GM19193 (cell line): Measurements from ENCODE around the gene TSPAN3.

Source experiments
- POLR2A ChIP-seq: IDR thresholded peaks from 4 replicates; pipeline ENCODE4 v1.6.1; 2011; ENCODE audit not compliant: insufficient read depth, insufficient read length; ENCODE audit errors: extremely low read depth

TSPAN3 gene

DNA sequence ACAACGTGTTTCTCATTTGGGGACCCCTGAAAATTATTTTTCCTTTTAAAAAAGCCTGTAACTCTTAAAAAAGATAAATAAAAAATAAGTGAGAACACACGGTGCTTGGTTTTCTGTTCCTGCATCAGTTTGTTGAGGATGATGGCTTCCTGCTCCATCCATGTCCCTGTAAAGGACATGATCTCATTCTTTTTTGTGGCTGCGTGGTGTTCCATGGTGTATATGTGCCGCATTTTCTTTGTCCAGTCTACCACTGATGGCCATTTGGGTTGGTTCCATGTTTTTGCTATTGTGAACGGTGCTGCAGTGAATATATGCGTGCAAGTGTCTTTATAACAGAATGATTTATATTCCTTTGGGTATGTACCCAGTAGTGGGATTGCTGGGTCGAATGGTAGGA lies 2.3 kb downstream of the TSPAN3 start:
- no peak for TF ChIP-seq POLR2A

DNA sequence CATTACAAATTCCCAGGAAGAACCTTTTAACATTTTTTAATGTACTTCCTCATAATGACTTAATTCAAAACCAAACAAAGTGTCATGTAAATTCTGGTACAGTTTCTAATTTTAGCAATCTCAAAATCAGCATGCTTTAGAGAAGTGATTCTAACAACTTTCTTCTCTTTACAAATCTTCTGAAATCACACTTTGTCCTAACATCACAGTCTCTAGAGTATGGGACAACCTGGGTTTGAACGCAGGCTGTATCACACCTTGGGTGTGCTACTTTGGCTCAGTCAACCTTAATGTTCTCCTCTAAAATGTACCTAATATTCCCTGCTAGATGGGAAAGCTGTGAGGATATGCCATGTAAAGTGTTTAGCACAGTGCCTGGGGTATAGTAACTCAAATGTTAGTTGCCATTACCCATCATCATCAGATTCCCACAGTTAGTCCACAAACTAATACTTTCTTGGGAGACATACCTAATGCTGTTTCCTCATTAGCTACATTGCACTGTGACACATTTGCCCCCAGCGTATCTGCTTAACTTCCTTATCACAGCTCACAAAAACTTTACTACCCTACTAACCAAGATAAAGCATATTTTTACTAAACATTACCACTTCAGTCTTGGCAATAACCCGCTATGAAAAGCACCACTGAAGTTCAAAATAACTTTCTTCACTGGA lies 3.1 kb downstream of the TSPAN3 start:
- TF ChIP-seq POLR2A = no peak

DNA sequence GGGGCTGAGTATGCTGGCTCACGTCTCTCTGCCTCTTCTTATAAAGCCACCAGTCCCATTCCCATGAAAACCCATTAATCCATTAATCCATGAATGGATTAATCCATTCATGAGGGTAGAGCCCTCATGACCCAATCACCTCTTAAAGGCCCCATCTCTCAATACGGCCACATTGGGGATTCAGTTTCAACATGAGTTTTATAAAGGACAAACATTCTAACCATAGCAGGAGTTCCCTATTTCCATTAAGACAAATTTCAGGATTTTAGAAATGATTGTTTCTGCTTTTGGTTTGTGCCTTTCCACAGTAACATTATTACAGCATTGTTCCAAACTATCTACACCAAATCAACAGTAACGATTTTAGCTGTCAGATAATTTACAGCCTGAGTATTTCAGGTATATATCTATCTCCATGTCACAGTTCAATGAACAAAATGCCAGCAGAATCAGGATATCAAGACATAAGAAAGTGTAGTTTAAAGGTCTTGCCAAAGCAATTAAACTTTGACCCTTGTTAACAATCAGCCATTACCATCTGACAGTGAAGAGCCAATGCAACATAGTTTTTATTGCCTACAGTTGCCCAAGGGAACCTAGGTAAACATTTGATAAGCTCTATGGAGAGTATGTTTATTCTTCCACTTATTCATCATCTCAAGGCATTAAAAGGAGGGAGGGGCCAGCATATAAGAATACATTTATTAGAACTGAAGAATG lies 3.8 kb downstream of the TSPAN3 start:
- TF ChIP-seq POLR2A = no peak

DNA sequence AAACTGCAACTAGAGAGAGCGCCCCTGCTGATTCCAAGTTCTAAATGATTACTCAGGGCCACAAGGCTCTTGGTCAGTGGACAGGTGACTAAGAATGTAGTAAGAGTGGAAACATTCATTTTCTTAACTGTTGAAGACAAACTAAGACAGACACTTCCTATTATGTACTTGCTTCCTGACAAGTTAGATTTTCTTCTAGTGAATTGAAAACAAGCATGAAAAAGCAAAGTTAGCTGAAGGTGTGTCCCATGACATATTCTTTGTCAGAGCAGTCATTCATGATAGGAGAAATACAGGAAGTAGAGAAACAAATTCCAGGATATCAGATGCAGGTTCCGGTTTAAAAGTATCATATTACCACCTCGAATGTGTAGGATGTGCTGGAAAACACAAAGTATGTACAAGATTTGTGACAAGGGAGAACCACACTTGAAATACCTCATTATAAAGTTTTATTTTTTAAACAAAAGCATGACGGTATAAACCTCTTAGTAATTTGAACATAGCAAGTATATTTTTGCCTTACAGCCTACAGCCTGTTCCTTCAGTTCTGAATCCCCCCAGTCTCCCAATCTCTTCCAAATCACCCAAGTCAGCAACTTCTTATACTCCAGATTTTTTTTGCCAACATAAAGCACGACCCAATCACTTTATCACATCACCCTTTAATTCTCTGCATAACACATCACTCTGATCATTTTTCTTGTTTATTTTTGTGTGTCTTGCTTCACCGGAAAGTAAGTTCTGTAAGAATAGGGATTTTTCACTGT lies 6.2 kb downstream of the TSPAN3 start:
- no peak for TF ChIP-seq POLR2A

DNA sequence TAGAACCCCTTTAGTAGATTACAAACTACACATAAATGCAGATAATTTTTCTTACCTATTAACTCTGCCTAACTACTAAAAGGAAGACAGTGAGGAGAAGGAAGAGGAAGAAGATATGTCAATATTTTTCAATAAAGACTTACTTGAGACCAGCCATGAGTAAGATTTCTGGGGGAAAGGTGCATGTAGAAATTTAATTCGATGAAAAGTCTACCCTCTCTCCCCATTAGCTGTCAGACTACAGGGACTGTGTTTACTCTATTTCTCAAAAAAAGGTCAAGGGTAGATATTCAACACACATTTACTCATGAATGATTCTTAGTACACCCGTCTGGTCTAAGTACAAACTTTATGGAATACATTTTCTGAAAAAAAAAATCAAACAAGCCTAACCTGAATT lies 6.8 kb downstream of the TSPAN3 start:
- no peak for TF ChIP-seq POLR2A

DNA sequence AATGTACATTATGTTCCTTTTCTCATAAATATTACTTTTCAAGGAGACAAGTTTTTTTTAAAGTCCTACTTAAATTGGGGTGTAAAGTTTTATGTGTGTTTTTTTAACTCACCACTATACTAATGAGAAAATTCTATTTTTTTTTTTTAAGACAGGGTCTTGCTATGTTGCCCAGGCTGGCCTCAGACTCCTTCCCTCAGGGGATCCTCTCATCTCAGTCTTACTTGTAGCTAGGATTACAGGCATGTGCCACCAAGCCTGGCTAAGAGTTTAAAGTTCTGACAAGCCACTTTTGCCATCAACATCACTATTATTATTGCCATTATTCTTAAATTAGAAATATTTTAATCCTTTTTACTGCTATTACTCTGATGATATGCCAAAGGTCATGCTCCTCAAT lies 7.7 kb downstream of the TSPAN3 start:
- no peak for TF ChIP-seq POLR2A

DNA sequence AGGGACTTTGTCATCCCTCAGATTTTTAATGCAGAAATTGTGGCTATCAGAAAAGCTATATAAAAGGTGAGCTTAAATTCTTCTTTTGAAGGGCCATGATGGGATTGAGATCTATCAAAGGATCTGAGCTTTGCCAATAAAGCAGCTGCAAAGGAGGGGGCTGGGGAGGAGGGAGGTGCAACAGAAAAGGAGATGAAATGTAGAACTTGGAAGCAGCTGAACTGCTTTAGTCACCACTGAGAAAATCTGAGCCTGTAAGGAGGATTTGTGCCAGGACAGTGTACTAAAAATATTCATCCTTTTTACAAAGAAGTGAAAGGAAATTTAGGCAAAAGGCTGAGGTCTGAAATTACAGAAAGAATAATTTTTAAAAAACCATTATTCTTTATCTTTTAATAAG lies 10.4 kb downstream of the TSPAN3 start:
- no peak for TF ChIP-seq POLR2A

DNA sequence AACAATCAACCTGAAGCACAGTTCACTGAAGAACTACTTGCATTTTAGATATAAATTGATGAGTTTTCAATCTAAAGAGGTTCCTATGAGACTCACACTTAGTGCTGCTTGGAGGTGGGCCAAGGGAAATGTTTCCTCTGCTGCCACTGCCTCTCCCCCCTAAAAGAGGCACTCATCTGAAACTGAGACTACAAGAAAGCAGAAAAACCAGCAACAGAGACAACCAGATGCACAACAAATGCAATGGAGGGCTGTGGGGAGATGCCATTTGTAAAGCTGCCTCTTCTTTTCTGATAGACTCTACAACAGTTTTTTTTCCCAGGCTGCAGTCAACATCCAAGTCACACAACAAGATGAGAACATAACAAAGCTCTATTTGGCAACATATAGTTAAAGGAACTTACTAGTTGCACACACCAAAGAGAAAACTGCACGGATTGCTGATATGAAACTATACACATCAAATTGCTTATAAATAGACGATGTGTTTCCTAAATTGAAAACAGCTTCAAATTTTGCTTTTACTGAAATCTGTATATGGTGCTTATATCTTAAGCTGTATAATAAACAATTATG lies 11.0 kb downstream of the TSPAN3 start:
- no peak for TF ChIP-seq POLR2A

DNA sequence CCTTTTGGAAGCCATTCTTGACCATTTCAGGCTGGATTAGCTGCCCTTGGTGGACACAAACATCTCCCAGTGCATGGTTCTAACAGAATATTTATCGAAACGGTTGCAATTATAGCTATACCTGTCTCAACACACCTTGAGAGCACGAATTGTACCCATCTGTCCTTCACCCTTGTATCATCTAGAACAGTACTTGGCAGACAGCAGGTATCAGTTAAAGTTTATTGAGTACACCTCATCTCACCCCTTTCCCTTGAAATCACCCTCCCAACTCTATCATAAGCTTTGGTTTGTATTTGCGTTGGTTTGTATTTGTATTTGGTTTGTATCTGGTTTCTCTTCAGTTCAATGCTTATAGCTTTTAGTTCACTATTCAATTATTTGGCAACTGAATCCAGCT lies 12.4 kb downstream of the TSPAN3 start:
- no peak for TF ChIP-seq POLR2A

DNA sequence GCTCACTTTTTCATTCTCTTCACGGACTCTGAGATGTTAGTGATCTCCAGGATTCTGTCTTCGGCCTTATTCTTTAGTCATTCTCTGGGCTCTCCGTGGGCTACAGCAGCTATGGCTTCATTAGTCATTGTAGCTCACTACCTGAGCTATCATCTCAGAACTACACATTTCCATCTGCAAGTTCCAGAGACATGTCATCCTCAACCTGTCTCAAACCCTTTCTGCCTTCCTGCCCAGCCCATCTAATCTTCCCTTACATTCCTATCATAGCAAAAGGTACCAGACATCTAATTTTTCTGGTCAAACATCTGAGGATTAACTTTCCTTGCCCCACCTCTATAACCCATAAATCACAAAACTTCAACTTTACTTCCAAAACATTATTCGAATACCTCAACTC lies 13.2 kb downstream of the TSPAN3 start:
- TF ChIP-seq POLR2A = no peak

DNA sequence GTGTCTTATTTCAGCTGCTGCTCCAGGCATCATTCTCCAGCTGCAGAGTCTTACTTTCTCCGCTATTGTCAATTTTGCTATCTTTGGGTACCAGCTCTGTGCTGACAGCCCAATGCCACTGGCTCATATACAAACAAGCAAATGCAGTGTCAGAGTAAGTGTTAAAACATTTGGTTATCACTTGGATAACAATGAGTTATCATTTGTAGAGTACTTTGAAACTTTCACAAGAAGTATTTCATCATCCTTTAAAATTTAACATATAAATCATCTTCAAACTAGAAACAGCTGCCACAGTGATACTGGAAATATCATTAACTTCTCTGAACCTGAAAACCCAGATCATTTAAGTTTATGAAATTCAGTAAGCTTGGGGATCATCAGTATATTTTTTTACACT lies 13.8 kb downstream of the TSPAN3 start:
- TF ChIP-seq POLR2A = no peak

DNA sequence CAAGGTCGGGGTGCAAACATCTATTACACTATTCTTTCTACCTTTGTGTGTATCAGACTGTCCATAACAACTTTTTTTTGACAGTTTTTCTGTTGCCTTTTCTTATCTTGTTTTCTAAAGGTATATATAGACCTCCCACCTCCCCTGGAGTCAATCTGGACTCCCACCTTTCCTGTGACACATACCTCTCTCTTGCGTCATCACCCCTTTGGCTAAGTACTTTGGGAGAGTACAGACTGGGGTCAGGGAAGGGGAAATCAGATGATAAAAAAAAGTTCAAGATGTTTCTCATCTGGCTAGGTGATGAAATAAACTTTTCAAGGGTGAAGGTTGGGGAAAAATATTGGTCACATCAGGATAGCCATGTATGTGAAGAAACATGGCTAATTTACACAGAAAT lies 17.2 kb downstream of the TSPAN3 start:
- TF ChIP-seq POLR2A = no peak

DNA sequence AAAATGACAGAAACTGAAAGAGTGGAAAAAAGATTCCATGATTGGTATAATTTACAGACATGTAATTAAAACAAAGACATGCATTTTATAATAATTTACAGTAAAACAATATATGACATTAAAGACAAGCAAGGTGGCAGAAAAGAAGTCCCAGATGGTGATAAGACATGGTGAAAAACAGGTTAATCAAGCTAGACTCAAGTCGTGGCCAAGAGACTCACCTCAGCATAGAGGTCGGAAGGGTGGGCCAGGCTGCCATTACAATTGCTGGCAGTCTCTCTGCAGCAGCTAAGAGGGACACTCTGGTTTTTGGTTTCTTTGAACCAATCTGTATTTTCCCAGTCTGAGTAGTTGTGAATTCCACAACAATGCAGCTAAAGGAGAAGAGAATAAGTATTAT lies 18.4 kb downstream of the TSPAN3 start:
- TF ChIP-seq POLR2A = no peak

DNA sequence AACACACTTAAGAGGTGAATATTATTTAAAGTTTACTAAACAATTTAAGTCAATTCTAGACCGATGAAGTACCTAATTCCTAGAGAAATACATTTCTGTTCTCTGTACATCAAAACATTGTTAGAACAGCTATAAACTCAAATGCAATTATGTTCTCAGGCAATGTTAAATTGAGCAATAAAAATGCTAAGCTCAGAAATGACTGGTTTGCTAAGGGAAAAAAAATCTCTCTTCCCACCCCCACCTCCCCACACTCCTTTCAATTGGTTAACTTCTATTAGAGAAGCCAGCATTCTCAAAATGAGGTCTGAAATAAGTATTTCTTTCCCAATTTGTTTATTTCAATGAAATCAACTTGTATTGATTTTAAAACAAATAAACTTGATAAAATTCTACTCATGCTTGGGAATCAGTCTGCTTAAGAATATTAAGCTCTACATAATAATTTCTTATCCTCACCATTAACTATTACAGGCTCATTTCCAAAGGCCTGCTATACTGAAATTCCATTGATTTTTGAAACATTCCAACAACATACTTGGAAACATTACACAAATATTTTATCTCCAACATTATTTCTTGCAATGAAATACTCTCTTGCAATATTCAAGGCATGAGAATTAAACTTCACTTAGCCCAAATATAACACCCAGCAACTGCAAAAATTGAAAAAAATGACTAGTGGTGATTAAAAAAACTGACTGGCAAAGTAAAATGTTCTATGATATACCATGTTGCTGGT lies 22.6 kb downstream of the TSPAN3 start:
- TF ChIP-seq POLR2A = no peak
